Mesothelial cell of epicardium (in vitro differentiated cells): ENCODE measurements around the gene TMCO1. TPM values are rescaled to one million over a fixed set of nuclear protein-coding genes. Genes with fewer than 3 reads are reported as not detected.
"Not testable (repeated sequence)": the region's sequence is repeated elsewhere in the genome, so short reads cannot be mapped to it uniquely, and the experiment has no call there.

ENCODE experiments used
- DNase-seq, 2 experiments: peaks; one replicate each; pipeline ENCODE4 v3.0.0; 2021; ENCODE audit warnings: low spot score in 2 of 2; ENCODE audit not compliant: unreplicated experiment in 2 of 2
- H3K27ac Mint-ChIP-seq: 2 replicates; pipeline ENCODE4 v1.8.0; 2021; ENCODE audit warnings: mixed read lengths
- H3K27me3 Mint-ChIP-seq: 2 replicates; pipeline ENCODE4 v1.8.0; 2021; ENCODE audit warnings: low read depth, mixed read lengths
- H3K36me3 Mint-ChIP-seq: 2 replicates; pipeline ENCODE4 v1.8.0; 2021; ENCODE audit warnings: mixed read lengths
- H3K4me1 Mint-ChIP-seq: 2 replicates; pipeline ENCODE4 v1.8.0; 2021; ENCODE audit warnings: mixed read lengths
- H3K4me3 Mint-ChIP-seq: 2 replicates; pipeline ENCODE4 v1.8.0; 2021; ENCODE audit warnings: mild to moderate bottlenecking, moderate library complexity, mixed read lengths
- H3K9me3 Mint-ChIP-seq: 2 replicates; pipeline ENCODE4 v1.8.0; 2021; ENCODE audit warnings: mixed read lengths
- total RNA-seq: library from RNA; stranded (reverse); gene quantifications from 3 replicates; pipeline ENCODE4 v1.2.1, GENCODE V29; 2021
- TF ChIP-seq, protein P1 (sequence below): fragments of 200-600 bp; sonication (generic); IDR thresholded peaks from one replicate; pipeline ENCODE4 v1.5.0; 2021; ENCODE audit warnings: antibody characterized with exemption; ENCODE audit not compliant: unreplicated experiment

Gene TMCO1
- total RNA-seq, 1 donor from 2014 or later: 69.6 TPM

DNA sequence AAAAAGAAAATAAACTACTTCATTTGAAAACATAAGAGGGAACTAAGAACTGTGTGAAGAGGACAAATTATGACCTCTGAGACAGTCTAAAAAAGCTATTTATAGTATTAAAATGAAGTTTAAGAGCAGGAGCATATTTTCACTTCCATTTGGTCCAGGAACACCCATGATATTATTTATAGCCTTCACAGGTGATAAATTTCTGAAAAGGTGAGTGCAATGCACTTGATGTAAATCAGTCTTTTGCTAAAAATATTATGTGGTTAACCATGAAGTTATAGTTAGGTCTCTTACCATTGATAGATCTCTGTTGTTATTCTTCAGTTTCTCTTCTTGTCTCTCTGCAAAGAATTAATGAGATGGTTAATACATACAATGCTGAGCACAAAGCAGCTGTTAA lies 14.7 kb downstream of the TMCO1 start:
- H3K36me3 Mint-ChIP-seq: peaks cover 18% of the 10 kb centered on the region
- DNase-seq: no peak
- H3K4me3 Mint-ChIP-seq: no peak overlapping the region
- TF ChIP-seq, protein P1, sequence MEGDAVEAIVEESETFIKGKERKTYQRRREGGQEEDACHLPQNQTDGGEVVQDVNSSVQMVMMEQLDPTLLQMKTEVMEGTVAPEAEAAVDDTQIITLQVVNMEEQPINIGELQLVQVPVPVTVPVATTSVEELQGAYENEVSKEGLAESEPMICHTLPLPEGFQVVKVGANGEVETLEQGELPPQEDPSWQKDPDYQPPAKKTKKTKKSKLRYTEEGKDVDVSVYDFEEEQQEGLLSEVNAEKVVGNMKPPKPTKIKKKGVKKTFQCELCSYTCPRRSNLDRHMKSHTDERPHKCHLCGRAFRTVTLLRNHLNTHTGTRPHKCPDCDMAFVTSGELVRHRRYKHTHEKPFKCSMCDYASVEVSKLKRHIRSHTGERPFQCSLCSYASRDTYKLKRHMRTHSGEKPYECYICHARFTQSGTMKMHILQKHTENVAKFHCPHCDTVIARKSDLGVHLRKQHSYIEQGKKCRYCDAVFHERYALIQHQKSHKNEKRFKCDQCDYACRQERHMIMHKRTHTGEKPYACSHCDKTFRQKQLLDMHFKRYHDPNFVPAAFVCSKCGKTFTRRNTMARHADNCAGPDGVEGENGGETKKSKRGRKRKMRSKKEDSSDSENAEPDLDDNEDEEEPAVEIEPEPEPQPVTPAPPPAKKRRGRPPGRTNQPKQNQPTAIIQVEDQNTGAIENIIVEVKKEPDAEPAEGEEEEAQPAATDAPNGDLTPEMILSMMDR: no peak
- H3K27me3 Mint-ChIP-seq: no peaks in the 10 kb centered on the region
- H3K9me3 Mint-ChIP-seq: no peaks in the 10 kb centered on the region
- no peak overlapping the region for H3K27ac Mint-ChIP-seq
- no peaks in the 10 kb centered on the region for H3K4me1 Mint-ChIP-seq

DNA sequence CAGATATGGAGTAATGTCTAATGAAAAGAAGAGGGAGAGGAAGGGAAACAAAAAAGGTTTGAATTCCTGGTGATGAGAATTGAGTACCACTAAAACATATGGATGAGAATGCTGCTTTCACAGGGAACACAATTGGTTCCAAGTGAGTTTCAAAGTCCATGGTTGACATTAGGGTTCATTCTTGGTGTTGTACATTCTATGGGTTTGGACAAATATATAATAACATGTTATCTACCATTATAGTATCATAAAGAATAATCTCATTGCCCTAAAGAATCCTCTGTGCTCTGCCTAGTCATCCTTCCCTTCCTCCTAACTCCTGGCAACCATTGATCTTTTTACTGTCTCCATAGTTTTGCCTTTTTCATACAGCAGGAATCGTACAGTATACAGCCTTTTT lies 20.1 kb downstream of the TMCO1 start:
- no peaks in the 10 kb centered on the region for H3K9me3 Mint-ChIP-seq
- TF ChIP-seq, protein P1: no peak
- H3K4me3 Mint-ChIP-seq: no peak overlapping the region
- H3K27me3 Mint-ChIP-seq: no peaks in the 10 kb centered on the region
- H3K4me1 Mint-ChIP-seq: no peaks in the 10 kb centered on the region
- no peak overlapping the region for H3K27ac Mint-ChIP-seq
- H3K36me3 Mint-ChIP-seq: peaks cover 14% of the 10 kb centered on the region
- no peak for DNase-seq

DNA sequence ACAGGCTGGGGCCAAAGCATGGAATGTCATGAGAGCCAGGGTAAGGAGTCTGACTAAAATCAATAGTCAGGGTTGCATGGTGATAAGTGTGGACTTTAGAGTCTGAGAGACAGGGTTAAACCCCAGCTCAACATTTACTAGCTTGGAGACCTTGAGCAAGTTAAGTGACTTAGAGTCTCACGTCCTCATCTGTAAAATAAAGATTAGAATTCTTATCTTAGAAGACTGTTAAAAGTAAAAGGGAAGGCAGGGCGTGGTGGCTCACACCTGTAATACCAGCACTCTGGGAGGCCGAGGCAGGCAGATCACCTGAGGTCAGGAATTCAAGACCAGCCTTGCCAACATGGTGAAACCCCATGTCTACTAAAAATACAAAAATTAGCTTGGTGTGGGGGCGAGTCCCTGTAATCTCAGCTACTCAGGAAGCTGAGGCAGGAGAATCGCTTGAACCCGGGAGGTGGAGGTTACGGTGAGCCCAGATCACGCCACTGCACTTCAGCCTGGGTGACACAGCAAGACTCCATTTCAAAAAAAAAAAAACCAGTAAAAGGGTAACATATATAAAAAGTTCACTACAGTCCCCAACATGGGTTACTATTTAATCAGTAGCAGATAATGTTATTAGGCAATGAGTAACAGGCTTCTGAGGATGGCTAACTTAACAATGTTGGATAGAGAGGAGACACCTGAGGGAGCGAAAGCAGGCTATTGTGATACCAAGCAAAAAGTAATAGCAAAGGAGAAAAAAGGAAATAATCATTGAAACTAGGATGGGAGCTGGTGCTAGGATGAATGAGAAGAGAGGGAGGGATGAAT lies 20.8 kb downstream of the TMCO1 start:
- no peak for DNase-seq
- Mint-ChIP-seq H3K27me3 (no peaks in the 10 kb centered on the region), H3K9me3 (no peaks in the 10 kb centered on the region), H3K27ac (no peak overlapping the region), H3K36me3 (peaks cover 15% of the 10 kb centered on the region), H3K4me3 (no peak overlapping the region), H3K4me1 (no peaks in the 10 kb centered on the region)
- TF ChIP-seq, protein P1: no peak

DNA sequence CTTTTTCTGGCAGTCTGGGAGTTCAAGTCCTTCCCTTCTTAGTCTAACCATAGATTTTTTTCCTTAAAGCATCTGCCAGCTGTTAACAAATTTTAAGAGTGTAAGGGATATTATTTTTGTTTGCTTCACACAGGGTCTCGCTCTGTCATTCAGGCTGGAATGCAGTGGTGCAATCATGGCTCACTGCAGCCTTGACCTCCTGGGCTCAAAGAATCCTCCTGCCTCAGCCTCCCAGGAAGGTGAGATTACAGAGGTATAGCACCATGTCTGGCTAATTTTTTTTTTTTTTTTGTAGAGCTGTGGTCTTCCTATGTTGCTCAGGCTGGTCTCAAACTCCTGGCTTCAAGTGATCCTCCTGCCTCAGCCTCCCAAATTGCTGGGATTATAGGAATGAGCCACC lies 23.8 kb downstream of the TMCO1 start:
- H3K9me3 Mint-ChIP-seq, H3K27me3 Mint-ChIP-seq, H3K4me3 Mint-ChIP-seq, H3K4me1 Mint-ChIP-seq, H3K27ac Mint-ChIP-seq, DNase-seq: not testable (repeated sequence)
- peaks cover 36% of the 10 kb centered on the region for H3K36me3 Mint-ChIP-seq

DNA sequence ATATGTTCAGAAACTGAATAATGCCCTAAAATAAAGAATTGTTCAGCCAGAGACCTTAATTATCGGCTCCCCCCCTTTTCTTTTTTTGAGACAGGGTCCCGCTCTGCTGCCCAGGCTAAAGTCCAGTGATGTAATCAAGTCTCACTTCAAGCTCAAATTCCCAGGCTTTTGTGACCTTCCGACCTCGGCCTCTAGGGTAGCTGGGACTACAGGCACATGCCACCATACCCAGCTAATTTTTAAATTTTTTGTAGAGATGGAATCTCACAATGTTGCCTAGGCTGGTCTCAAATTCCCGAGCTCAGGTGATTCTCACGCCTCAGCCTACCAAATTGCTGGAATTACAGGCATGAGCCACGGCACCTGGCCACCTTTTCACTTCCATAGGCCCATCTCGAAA lies 26.5 kb downstream of the TMCO1 start:
- no peak for DNase-seq
- no peaks in the 10 kb centered on the region for H3K27me3 Mint-ChIP-seq
- TF ChIP-seq, protein P1: no peak
- no peak overlapping the region for H3K27ac Mint-ChIP-seq
- H3K4me1 Mint-ChIP-seq: no peaks in the 10 kb centered on the region
- no peaks in the 10 kb centered on the region for H3K9me3 Mint-ChIP-seq
- peaks cover 41% of the 10 kb centered on the region for H3K36me3 Mint-ChIP-seq
- H3K4me3 Mint-ChIP-seq: no peak overlapping the region

DNA sequence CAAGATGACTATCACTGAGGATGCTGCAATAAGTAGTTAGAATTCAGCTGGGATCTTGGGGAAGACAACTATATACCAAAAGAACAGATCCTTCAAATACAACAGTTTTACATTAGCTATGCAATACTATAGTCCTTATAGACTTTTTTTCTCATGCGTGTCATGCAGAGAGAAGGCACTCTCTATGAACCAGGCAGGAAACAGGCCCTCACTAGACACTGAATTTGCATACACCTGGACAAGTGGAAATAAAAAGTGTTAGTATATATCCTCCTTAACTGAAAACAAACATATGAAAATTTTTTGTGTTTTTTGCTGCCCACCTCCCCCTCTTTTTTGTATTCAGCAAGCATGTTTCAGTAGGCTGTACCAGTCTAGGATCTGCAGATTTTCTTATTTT lies 29.9 kb downstream of the TMCO1 start:
- peaks cover 48% of the 10 kb centered on the region for H3K36me3 Mint-ChIP-seq
- H3K27me3 Mint-ChIP-seq: no peaks in the 10 kb centered on the region
- DNase-seq: no peak
- H3K4me3 Mint-ChIP-seq: no peak overlapping the region
- no peaks in the 10 kb centered on the region for H3K4me1 Mint-ChIP-seq
- H3K9me3 Mint-ChIP-seq: no peaks in the 10 kb centered on the region
- TF ChIP-seq, protein P1: no peak
- no peak overlapping the region for H3K27ac Mint-ChIP-seq
